Lung microvascular endothelial cell (primary cell): ENCODE measurements around the gene FAM124A. TPM values are rescaled to one million over a fixed set of nuclear protein-coding genes. Genes with fewer than 3 reads are reported as not detected.

Source experiments
- DNase-seq, 2 donors: peaks; one replicate each; pipeline versions ENCODE4 v3.0.0 to v3.0.0-alpha.2; 2010; ENCODE audit warnings: low read depth in 2 of 2
- total RNA-seq: library from RNA; depleted of rRNA; stranded (reverse); fragments of >200 nt; gene quantifications from 2 replicates; pipeline ENCODE4 v1.2.1, GENCODE V29; 2014

Gene FAM124A, protein sequence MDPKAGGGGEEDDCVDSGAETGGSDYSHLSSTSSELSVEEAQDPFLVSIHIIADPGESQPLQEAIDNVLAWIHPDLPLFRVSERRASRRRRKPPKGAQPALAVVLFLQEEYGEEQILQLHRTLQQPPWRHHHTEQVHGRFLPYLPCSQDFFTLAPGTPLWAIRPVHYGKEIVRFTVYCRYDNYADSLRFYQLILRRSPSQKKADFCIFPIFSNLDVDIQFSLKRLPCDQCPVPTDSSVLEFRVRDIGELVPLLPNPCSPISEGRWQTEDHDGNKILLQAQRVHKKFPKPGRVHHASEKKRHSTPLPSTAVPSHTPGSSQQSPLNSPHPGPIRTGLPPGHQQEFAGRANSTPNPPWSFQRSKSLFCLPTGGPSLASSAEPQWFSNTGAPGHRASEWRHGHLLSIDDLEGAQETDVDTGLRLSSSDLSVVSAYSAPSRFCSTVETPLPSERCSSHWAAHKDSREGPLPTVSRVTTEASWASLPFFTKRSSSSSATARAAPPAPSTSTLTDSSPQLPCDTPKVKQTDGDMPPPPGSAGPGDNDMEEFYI
- total RNA-seq: 3.3 and 3.4 TPM in 2 replicates

DNA sequence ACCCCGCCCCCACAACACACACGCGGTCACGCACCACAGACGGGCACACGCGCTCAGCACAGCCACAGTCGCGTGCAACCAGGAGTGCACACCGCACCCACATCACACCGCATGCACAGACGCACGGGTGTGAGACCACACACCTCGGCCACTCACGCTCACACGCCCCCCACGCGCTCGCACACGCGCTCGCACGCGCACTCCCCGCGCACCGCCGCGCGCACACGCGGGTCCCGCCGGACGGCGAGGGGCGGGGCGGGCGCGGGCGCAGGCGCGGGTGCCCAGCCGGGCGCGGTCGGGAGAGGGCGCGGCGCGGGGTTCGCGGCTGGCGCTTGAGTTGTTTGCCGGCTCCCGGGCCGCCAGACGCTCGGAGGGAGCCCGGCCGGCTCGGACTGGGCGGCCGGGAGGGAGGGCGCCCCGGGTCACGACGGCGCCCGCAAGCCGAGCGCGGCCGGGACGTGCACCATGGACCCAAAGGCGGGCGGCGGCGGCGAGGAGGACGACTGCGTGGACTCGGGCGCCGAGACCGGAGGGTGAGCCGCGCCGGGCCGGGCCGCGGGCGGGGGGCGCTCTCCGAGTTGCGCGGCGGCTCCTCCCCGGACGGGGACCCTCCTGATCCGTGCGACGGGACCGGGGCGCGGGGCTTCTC lies at the start of gene FAM124A:
FAM124A (plus strand) TSS at position 362 of the 649 bp plus-strand sequence; CDS start at position 466, 104 bp downstream.
- DNase-seq: peak; percentile 49 to 66

DNA sequence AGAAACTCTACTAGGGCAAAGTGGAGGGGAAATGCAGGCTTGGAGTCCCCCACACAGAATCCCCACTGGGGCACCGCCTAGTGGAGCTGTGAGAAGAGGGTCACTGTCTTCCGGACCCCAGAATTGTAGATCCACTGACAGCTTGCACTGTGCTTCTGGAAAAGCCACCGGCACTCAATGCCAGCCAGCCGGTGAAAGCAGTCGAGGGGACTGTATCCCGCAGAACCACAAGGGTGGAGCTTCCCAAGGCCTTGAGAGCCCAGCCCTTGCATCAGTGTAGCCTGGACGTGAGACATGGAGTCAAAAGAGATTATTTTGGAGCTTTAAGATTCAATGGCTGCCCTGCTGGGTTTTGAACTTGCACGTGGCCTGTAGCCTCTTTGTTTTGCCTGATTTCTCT lies 47.2 kb upstream of the FAM124A start:
- no peak for DNase-seq

DNA sequence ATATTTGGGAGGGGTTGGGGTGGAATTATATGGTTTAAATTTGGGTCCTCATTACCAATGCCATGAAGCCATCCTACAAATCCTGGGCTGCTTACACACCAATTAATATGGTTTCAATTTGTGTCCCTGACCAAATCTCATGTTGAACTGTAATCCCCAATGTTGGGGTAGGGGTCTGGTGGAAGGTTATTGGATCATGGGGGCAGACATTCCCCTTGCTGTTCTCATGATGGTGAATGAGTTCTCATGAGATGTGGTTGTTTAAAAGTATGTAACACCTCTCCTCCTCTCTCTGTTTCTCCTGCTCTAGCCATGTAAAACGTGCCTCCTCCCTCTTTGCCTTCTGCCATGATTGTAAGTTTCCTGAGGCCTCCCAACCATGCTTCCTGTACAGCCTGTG lies 46.6 kb upstream of the FAM124A start:
- DNase-seq: no peak

DNA sequence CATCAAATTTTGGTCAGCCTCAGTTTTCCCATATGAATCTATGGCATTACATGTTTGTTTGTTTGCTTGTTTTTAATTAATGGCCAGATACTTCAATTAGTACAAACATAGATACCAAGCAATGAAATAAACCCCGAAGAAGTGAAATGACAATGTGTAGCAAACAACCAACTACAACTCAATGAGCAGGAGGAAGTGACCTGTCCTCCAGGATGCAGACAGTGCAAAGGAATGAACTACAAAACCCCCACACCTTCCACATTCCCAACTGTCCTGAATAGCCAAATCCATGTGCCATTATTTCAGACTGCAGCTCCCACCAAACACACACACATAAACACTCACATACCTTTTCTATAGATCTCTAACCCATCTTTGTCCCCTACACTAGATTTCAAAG lies 45.0 kb upstream of the FAM124A start:
- no peak for DNase-seq

DNA sequence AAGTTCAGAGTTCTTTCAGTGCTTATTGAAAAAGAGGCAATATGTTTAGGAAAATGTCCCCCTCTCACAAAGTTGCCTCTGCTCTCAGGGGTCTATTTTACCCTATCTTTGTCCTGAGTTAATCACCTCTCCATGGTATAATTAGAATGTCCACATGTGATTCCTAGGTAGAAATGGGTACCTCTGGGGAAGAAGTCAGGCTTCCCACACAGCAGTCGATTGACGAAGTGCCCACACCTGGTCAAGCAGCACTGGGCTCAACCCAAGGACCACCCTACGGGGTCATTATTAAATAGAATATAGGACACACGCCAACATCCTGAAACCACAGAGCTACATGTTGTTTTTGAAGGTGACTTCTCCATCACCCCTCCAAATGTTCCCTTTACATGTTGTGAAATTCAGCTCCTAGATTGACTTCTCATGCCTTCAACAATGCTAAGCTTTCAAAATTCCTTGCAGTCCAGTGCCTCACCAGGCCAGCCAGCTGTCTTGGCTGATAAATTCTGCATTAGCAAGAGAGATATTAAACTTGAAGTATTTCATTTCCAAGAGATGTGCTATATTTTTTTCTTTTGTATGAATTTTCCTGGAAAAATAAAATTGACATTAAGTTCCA lies 43.6 kb upstream of the FAM124A start:
- no peak for DNase-seq

DNA sequence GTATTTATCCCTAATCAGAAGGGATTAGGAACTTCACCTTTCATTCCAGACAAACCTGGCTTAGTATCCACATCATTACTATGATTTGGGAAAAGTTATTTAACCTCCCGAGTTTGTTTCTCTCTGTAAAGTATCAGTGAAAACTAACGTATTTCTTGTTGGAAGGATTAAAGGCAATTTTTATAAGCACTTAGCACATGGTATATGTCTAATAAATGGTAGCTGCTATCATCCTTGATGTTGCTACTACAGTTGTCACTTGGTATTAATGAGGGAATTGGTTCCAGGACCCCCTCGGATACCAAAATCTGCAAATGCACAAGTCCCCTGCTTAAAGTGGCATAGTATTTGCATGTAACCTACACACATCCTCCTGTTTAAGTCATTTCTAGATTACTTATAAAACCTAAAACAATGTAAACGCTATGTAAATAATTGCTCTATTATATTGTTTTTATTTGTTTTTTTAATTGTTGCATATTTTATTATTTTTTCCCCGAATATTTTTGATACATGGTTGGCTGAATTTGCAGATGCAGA lies 42.7 kb upstream of the FAM124A start:
- DNase-seq: no peak

DNA sequence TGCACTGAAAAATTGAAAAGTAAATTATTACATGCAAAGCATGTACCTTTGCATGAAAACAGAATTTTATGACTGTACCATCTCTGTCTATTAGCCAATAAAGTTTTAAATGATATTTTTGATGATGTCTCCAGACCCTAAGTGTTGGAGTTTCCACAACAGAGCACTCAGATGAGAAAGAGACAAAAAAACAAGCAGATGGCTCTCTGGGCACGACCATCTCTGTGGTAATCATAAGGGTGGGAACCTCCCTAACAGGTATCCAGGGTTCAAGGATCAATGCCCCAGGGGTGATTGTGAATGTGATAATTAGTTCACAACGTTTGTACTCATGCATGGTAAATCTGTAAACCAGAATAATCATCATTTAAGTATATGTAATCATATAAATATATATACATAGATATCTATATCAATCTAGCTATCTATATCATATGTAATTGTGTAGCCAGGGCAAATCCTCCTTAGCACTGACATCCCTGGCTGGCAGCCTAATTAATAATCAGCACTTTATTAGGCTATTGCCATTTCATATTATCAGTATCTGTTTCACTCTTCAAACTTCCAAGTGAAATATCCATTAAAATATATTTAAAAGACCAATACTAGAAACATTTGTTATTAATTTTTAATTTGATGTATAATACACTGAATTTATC lies 41.2 kb upstream of the FAM124A start:
- no peak for DNase-seq

DNA sequence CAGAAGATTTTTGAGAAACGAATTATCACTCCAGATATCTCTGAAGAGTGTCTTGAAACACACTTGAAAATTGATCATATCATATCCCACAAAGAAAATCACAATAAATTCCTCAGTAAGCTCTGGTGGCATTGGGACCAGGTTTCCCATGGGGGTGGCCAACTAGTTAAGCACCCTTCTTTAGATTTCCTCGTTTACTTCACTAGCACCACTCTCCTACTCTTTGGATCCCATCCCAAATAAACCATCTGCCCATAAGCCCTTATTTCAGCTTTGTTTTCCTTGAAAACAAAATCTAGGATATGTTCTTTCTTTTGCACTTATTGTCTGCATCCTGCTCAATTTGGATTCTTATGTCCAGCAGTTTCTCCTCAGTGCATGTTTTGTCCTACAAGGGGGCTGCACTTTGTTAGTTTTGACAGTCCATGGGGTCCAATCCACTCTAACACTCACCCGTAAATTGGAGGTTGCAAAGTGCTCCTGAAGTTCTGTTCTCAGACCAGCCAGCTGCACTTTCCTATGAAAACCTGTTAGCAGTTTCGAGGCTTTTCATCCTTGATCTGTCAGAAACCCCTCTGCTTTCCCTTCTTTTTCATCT lies 40.3 kb upstream of the FAM124A start:
- no peak for DNase-seq

DNA sequence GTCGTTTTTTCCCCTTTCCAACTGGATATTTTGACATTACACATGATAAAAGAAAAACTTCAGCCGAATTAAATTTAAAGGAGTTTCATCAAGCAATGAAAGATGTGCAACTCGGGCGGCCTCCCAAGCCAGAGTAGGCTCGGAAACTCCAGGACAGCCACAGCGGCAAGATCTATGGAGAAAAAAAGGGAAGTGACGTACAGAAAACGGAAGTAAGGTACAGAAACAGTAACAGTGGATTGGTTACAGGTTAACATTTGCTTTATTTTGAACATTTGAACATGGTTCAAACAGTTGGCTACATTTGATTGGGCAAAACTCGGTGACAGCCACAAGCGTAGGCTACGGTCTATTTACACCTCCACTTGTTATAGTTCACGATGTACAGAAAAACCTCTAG lies 30.5 kb upstream of the FAM124A start:
- no peak for DNase-seq

DNA sequence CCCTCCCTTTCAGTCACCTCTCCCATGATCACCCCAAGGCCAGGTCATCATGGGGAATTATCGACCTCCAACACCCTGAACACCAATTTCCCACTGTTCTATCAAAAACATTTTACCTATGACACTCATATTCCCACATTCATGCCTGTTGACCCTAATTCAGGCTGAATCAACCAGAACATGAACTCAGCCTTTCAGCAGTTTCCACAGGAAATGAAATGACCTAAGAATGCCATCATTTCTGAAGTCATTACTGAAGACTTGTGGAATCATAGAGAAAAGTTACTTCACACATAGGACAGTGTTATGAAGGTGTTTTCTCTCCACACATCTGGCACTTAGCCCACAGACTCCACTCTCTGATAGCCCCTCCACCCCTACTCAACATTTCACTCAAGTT lies 29.9 kb upstream of the FAM124A start:
- DNase-seq: peak; percentile 21 to 32

DNA sequence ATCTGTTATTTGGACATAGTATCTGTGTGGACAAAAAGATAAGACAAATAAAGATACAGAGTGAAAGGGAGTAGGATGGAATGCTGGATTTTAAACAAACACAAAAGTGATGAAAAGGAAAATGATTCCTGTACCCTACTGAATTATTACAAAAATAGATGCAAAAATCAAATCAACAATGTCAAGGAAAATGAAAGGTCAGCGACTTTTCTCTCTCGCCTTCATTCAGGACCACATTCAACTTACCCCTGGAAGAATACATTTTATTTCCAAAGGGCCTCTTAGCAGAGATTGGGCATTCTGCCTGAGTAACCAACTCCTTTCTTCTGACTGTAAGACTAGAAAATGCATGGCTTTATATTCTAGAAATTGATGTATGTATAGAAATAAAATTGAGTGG lies 28.8 kb upstream of the FAM124A start:
- no peak for DNase-seq

DNA sequence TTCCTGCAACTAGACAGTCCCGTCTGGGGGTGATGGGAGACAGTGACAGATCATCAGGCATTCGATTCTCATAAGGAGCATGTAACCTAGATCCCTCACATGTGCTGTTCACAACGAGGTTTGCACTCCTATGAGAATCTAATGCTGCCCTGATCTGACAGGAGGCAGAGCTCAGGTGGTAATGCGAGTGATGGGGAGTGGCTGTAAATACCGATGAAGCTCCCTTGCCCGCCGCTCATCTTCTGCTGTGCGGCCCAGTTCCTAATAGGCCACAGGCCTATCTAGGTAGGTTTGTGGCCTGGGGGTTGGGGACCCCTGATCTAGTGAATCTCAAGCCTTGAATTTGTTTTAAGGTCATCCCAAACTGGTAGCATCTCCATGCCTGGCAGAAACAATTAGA lies 27.3 kb upstream of the FAM124A start:
- no peak for DNase-seq

DNA sequence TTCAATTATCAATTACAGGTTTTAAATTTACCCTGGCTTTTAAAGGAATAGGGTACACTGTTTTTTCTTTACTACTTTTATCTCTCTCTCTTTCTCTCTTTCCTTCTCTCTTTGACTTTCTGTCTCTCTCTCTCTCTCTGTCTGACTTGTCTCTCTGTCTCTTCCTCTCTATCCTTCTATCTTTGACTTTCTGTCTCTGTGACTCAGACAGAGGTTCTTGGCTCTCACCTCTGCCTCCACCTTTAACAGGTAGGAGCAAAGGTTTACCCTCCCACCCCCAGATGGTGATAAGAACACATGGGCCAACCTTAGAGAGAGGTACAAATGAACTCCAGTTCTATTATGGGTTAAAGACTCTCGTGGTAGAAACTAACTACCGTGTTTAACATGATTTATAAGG lies 20.3 kb upstream of the FAM124A start:
- no peak for DNase-seq

DNA sequence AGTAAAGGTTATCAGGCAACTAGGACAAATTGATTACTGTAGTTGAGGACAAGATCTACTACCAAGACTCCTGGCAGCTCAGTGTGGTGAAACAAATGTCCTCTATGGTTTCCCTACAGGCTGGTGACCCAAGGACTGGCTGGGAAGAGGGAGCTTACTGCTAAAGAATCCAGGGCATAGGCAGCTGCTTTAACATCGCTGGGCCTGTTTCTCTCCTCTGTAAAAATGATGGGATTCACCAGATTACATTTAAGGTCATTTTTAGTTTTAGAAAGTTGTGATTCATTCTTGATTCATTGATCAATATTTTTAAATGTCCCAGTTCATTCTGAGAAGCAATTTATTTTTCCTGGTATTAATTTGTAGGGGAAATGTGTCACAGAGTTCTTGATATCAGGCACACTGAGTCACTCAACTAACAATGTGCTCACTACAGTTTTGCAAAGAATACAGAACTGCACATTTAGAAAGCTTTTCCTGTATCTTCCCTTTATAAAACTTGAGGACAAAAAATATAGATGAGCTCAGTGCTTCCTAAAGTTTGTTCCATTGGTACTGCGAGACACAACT lies 19.6 kb upstream of the FAM124A start:
- peak; percentile 26 to 50 for DNase-seq

DNA sequence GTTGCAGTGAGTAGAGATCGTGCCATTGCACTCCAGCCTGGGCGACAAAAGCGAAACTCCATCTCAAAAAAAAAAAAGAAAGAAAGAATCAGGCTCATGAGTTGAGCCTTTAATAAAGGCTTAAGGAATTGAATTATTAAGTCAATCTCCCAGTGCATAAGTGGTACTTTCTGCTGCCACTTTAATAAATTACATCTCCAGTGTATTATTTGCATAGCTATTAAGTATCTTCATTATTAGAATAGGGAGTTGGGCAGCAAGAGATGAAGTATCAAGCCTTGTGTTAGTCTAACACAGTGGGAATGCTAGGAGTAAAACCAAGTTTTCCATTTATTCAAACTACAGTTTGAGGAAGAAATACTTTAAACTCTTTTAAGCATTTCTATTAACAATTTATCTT lies 15.6 kb upstream of the FAM124A start:
- no peak for DNase-seq

DNA sequence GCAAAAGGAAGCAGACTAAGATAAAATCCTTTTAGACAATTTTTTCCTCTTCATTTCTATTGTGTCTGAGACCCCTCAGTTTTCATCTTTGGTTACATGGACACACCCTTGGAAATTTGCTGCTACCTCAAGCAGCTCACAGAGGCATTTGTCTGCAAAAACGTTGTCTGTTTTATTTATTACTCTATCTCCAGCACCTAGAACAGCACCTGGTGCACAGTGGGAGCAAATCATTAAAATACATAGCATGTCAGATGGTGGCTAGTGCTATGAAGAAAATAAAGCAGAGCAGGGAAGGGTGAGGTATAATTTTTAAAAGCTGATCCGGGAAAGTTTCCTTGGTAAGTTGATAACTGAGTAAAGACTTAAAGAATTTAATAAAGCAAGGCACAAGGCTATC lies 14.3 kb upstream of the FAM124A start:
- no peak for DNase-seq

DNA sequence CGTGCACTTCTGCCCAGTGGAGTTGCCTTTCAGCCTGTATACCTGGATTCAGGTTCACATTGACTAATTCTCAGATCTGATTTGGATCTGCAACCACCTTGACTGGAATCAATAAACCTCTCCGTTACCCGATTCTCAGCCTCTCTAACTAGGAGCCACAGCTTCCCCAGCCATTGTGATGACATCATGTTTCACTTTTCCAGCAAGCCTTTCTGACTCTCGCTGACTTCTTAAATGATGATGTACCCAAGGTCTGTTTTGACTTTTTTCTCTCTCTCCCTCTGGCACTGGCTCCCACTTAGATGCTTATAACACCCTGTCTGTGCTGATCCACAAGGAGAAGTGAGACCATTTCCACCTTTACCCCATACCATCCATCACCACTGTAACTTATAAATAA lies 13.5 kb upstream of the FAM124A start:
- no peak for DNase-seq

DNA sequence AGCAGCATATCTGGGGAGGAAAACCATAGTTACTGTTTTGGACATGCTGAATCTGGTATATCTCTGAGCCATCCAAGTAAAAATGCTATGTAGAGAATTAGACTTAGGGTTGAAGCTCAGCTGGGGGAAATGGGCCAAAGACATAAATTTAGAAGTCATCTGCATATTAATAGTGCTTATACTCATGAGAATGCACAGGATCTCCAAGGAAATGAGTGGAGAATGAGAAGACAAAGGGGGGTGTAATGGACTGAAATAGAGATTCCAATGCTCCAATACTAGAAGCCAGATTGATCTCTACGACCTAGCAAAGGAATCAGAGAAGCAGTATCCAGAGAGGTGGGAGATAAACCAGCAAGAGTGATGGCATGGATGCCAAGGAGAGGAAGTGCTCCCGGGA lies 10.3 kb upstream of the FAM124A start:
- DNase-seq: no peak

DNA sequence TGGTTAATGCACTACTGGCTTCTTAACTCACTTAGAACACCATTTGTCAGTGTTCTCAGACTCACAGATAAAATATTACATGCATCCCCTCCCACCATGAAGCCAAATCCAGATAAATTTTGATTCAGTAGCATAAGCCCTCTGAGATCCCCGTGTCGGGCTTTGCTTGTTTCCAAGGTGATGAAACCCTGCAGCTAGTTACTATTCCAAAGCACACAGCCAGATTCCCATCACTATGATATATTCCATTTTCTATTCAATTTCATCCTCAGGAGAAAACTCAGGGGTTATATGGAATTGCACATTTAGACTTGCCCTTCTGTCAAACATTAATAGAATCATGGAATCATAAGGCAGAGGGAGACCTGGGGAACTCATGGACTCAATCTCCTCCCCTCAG lies 9.4 kb upstream of the FAM124A start:
- no peak for DNase-seq

DNA sequence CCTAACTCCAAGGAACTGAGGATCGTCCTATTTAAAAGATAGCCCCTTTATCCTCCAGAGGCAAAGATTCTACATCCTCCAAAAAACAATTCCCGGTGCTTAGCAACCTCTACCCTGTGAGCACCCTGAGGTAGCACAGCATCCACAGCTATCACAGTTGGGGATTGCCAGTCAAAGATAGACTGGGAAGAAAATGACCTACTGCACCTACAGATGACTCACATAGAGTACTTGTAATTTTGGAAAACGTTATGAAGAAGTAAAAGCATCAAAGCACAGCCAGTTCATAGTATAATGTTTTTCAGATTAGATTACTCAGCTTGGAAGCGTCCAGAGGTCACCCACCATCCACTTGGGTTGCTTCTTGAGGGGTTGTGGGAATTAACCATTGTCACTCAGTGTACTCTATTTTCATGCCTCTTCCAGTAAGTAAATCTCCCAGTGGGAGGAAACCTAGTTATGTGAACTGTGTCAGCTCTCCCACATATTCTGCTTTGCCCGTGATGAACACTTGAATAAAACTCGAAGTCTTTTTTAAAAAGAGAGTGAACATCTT lies 8.9 kb upstream of the FAM124A start:
- DNase-seq: no peak

DNA sequence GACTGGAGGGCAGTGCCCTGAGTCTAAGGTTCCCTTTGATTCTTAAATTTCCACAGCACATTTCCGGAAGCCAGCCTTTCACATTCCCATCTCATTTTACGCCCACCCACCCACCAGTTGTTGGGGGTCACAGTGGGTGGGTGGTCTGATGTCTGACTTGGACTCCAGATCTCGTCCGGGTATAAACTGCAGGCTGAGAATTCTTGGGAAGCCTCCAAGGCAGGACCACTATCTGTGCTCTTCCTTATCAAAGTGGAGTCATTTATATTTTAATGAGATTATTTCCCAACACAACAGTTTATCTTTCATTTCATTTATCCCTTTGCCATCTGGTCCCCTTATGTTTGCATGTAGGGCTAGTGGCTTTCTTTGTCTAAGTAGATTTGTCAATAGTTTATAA lies 3.6 kb upstream of the FAM124A start:
- no peak for DNase-seq
